AG09309 (cell line): ENCODE results near the gene WDR86.
A peak's percentile ranks its signal among the peaks of the same experiment; 100 is the strongest.

ENCODE experiments used
- DNase-seq: peaks from one replicate; pipeline ENCODE4 v3.0.0-alpha.2; 2010; ENCODE audit warnings: low read depth
- H3K4me3 ChIP-seq: 2 replicates; pipeline ENCODE4 v1.5.1; 2011; ENCODE audit warnings: mild to moderate bottlenecking, low read depth, low read length, moderate library complexity; ENCODE audit not compliant: control insufficient read depth
- TF ChIP-seq, protein P1 (sequence below): IDR thresholded peaks from 2 replicates; pipeline ENCODE4 v1.5.1; 2011; ENCODE audit warnings: mild to moderate bottlenecking, low read depth, low read length, inconsistent platforms; ENCODE audit not compliant: insufficient read depth, control insufficient read depth; ENCODE audit errors: missing control alignments

Gene WDR86

DNA sequence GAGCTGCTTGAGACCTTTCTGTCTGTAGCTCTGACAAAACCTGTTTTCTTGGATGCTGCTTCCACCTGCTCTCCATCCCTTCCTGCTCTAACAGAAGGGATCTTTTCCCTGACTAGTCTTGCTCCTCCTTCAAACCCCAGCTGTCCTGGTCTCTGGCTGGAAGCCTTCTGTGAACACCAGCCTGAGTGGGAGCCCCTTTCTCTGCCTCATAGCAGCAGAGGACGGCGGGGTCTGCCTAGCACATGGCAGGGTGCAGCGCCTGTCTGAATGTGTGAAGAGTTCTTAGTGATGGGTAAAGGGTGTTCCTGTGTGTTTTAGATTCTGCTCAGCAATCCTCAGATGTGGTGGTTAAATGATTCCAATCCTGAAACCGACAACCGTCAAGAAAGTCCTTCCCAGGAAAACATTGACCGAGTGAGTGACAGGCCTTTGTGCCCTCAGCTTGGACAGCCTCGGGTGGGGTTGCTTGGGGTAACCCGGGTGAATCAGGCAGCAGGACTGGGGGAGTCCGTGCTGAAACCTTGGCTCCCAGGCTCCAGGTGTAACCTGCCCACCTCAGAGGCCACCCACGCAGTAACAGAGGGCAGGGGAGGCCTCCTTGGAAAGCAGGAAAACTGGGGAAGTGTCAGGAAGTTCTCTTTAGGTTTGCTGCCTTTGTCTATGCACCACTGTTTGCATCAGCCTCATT, 34.2 kb downstream of the WDR86 start:
- H3K4me3 ChIP-seq = no peak overlapping the region
- DNase-seq = no peak
- TF ChIP-seq, protein P1, sequence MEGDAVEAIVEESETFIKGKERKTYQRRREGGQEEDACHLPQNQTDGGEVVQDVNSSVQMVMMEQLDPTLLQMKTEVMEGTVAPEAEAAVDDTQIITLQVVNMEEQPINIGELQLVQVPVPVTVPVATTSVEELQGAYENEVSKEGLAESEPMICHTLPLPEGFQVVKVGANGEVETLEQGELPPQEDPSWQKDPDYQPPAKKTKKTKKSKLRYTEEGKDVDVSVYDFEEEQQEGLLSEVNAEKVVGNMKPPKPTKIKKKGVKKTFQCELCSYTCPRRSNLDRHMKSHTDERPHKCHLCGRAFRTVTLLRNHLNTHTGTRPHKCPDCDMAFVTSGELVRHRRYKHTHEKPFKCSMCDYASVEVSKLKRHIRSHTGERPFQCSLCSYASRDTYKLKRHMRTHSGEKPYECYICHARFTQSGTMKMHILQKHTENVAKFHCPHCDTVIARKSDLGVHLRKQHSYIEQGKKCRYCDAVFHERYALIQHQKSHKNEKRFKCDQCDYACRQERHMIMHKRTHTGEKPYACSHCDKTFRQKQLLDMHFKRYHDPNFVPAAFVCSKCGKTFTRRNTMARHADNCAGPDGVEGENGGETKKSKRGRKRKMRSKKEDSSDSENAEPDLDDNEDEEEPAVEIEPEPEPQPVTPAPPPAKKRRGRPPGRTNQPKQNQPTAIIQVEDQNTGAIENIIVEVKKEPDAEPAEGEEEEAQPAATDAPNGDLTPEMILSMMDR = no peak

DNA sequence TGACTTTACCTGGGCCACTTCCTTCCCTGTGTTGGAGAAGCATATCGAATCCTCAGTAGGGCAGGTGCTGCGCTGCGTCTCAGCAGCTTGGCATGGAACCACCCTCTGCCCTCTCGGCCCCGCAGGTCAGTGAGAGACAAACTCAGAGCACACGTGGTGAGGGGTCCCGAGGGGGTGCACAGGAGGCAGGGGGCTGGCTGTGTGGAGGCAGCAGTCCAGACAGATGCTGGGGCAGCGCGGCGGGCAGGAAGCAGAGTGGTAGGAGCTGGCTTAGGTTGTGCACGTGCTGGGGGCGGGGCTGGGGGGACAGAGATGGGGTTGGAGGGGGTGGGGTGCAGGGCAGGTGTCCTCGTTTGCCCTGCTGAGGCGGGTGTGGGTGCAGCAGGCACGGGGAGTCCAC, 35.1 kb downstream of the WDR86 start:
- TF ChIP-seq, protein P1 = no peak
- H3K4me3 ChIP-seq = no peak overlapping the region
- no peak for DNase-seq

DNA sequence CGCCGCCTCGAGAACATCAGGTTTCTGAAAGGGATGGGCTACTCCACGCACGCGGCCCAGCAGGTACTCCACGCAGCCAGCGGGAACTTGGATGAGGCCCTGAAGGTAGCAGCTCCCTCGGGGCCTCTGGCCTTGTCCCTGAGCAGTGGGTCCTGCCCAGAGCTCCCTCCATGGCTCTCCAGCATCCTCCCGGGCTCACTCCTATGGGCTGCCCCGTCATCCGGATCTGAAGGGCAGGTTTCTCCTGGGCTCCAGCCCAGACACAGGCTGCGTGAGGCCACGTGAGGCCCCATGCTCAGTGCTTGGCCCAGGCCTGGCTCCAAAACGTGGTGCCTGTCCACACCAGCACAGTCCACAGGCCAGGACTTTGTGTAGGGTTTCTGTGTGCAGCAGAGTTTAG, 35.7 kb downstream of the WDR86 start:
- no peak overlapping the region for H3K4me3 ChIP-seq
- TF ChIP-seq, protein P1 = no peak
- no peak for DNase-seq

- no peak overlapping the region for H3K4me3 ChIP-seq
- TF ChIP-seq, protein P1 = no peak
- no peak for DNase-seq
Observed at GRCh38 chr7:151373599-151373998, 36.2 kb downstream of the WDR86 start.

DNA sequence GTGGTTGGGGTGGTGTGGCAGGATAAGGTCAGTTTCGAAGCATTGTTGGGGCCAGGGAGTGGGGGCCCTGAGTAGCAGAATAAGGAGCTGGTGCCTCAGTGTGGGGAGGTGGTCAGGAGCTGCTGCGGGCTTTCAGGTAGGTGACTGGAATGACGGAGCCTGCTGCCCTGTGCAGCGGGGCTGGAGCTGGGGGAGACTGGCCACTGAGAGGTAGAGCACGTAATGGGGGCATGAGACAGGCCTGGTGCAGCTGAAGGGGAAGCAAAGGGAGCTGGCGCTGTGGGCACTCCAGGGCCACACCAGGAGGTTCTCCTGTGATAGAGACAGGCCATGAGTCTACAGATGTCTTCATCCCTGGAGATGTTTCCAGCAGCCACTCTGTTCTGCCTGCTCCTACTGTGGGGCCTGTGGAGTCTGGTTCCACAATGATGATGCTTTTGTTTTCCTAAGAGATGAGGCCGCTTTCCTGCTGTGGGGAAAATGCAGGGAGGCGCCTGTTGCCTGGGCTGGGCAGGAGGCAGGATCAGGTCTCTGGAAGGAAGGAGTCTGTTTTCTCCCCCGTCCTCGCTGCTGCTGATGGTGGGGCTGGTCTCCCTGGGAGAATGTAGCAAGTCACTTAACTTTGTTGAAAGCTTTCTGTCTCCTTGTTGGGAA, 37.1 kb downstream of the WDR86 start:
- TF ChIP-seq, protein P1 = no peak
- no peak overlapping the region for H3K4me3 ChIP-seq
- DNase-seq = no peak

DNA sequence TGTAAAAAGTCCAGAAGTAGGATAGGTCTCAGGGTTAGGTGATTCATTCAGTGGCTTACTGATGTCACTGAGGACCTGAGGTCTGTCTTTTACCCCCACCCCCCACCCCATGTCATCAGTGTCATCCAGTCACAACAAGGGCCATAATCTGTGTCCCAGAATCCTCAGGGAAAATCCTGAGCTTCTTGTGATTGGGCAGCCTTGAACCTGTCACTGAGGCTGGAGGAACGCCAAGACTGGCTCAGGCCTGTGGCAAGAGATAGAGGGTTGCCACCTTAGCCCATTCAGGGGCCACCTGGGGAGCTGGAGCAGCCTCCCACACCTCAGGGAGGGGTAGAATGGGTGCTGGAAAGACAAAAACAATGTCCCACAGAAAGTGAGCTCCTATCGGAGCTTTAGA, 38.6 kb downstream of the WDR86 start:
- H3K4me3 ChIP-seq = no peak overlapping the region
- no peak for DNase-seq
- TF ChIP-seq, protein P1 = no peak

GRCh38 chr7:151368136-151368571, 41.7 kb downstream of the WDR86 start:
- TF ChIP-seq, protein P1 = peak; percentile 98

More at GRCh38 chr7:151368136-151368571, 41.7 kb downstream of the WDR86 start:
- DNase-seq = peak; percentile 14
- H3K4me3 ChIP-seq = no peak overlapping the region
